Osteocyte (in vitro differentiated cells): Measurements from ENCODE around the gene TNXB. TPM values are rescaled to one million over a fixed set of nuclear protein-coding genes. Genes with fewer than 3 reads are reported as not detected.

ENCODE experiments used
- DNase-seq: peaks from one replicate; pipeline ENCODE4 v3.0.0; 2021; ENCODE audit warnings: mixed read lengths; ENCODE audit not compliant: unreplicated experiment; ENCODE audit errors: extremely low spot score
- H3K27ac Mint-ChIP-seq: one replicate; pipeline ENCODE4 v1.8.0; 2021; ENCODE audit warnings: mild to moderate bottlenecking, mixed read lengths; ENCODE audit not compliant: unreplicated experiment
- H3K27me3 Mint-ChIP-seq: one replicate; pipeline ENCODE4 v1.8.0; 2021; ENCODE audit warnings: mixed read lengths; ENCODE audit not compliant: unreplicated experiment
- H3K36me3 Mint-ChIP-seq: one replicate; pipeline ENCODE4 v1.8.0; 2021; ENCODE audit warnings: mixed read lengths; ENCODE audit not compliant: unreplicated experiment
- H3K4me1 Mint-ChIP-seq: one replicate; pipeline ENCODE4 v1.8.0; 2021; ENCODE audit warnings: mixed read lengths; ENCODE audit not compliant: unreplicated experiment
- H3K4me3 Mint-ChIP-seq: one replicate; pipeline ENCODE4 v1.8.0; 2021; ENCODE audit warnings: mild to moderate bottlenecking, moderate library complexity, mixed read lengths; ENCODE audit not compliant: unreplicated experiment
- H3K9me3 Mint-ChIP-seq: one replicate; pipeline ENCODE4 v1.8.0; 2021; ENCODE audit warnings: mixed read lengths; ENCODE audit not compliant: unreplicated experiment
- total RNA-seq: library from RNA; stranded (reverse); gene quantifications from 2 replicates; pipeline ENCODE4 v1.2.1, GENCODE V29; 2021
- TF ChIP-seq, protein P1 (sequence below): fragments of 200-600 bp; sonication (generic); IDR thresholded peaks from 2 replicates; pipeline ENCODE4 v1.5.0; 2021; ENCODE audit warnings: antibody characterized with exemption, mild to moderate bottlenecking, moderate library complexity

TNXB gene
- total RNA-seq, 1 donor from 2014 or later = 13.9 TPM

DNA sequence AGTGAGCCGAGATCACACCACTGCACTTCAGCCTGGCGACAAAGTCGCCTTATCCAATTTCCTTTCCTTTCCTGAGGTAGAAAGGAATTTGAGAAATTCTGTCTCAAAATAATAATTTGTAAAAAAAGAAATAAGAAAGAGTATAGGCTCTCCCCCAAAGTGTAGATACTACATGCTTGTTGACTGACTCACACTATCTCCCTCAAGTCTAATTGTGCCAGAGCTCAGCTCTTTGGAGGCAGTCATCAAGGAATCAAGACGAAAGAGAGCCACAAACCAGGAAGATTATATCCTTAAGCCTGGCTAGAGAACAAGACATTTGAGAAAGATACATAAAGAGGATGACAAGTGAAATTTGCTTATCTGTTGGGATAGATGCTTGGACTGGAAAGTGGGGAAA lies 24.6 kb upstream of the TNXB start:
- Mint-ChIP-seq H3K36me3 (no peaks in the 10 kb centered on the region), H3K4me1 (peaks cover 20% of the 10 kb centered on the region), H3K27me3 (no peaks in the 10 kb centered on the region), H3K9me3 (no peaks in the 10 kb centered on the region), H3K27ac (peak overlapping the region; percentile 33), H3K4me3 (no peak overlapping the region)
- DNase-seq = no peak
- TF ChIP-seq, protein P1, sequence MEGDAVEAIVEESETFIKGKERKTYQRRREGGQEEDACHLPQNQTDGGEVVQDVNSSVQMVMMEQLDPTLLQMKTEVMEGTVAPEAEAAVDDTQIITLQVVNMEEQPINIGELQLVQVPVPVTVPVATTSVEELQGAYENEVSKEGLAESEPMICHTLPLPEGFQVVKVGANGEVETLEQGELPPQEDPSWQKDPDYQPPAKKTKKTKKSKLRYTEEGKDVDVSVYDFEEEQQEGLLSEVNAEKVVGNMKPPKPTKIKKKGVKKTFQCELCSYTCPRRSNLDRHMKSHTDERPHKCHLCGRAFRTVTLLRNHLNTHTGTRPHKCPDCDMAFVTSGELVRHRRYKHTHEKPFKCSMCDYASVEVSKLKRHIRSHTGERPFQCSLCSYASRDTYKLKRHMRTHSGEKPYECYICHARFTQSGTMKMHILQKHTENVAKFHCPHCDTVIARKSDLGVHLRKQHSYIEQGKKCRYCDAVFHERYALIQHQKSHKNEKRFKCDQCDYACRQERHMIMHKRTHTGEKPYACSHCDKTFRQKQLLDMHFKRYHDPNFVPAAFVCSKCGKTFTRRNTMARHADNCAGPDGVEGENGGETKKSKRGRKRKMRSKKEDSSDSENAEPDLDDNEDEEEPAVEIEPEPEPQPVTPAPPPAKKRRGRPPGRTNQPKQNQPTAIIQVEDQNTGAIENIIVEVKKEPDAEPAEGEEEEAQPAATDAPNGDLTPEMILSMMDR = no peak

DNA sequence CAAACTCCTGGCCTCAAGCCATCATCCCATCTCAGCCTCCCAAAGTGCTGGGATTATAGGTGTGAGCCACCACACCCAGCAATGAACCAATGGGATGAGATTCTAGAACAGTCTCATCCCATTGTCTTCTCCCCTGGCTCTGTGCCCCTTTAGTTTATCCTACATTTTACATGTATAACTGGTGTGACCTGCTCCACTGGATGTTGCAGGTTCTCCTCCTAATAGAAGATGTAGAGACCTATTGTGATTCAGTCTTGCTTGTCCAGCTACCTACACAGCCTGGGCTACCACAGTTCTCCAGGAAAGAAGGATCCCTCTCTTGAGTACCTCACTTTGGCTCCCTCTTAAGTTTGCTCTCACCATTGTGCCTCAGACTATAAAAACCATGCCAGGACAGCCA lies 23.0 kb upstream of the TNXB start:
- no peak for DNase-seq
- H3K27ac Mint-ChIP-seq = no peak overlapping the region

GRCh38 chr6:32131439-32131948 lies 22.4 kb upstream of the TNXB start:
- DNase-seq = no peak
- H3K4me3 Mint-ChIP-seq = peak overlapping the region; percentile 44
- no peaks in the 10 kb centered on the region for H3K36me3 Mint-ChIP-seq
- H3K4me1 Mint-ChIP-seq = peaks cover 35% of the 10 kb centered on the region
- TF ChIP-seq, protein P1 = no peak
- H3K9me3 Mint-ChIP-seq = no peaks in the 10 kb centered on the region
- no peaks in the 10 kb centered on the region for H3K27me3 Mint-ChIP-seq
- H3K27ac Mint-ChIP-seq = no peak overlapping the region

More for the DNA sequence above, 23.0 kb upstream of the TNXB start:
- TF ChIP-seq, protein P1 = no peak
- Mint-ChIP-seq H3K36me3 (no peaks in the 10 kb centered on the region), H3K4me1 (peaks cover 29% of the 10 kb centered on the region), H3K4me3 (no peak overlapping the region), H3K27me3 (no peaks in the 10 kb centered on the region), H3K9me3 (no peaks in the 10 kb centered on the region)

DNA sequence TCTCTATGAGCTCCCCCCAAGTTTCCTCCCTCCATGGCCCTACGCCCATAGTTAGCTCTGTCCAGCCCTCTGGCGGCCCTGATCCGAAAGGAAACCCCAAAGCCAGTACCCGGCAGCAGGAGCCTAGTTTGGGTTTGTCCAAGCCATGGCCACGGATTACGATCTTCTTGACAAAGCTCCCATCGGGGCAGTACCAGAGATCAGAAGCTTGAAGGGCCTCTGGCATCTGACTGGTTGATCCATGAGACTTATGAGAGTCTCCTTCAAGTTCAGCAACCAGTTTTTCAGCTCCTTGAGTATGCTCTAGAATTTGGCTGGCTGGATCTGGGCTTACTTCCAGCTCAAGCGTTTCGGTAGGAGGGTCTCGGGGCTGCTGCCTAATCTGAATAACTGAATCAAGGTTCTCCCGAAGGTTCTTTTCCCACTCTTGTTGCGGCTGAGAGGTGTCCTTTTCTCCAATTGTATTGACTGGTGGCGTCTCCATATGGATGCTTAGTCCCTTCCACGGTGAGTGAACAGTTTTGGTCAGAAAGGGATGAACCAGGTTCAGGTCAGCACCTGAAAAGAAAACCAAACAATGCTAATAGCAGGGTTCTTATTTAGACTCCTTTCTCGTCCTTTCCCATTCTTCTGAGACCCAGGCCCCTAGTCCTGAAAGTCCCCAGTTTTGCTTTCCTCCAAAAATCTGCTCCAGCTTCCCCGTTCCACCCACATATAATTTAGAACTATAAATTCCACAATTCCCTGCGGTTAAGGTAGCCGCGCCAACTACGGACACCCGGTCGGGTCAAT lies 20.4 kb upstream of the TNXB start:
- no peak for DNase-seq
- H3K9me3 Mint-ChIP-seq = no peaks in the 10 kb centered on the region
- H3K4me3 Mint-ChIP-seq = peak overlapping the region; percentile 93
- TF ChIP-seq, protein P1 = no peak
- H3K27ac Mint-ChIP-seq = peak overlapping the region; percentile 100
- peaks cover 40% of the 10 kb centered on the region for H3K4me1 Mint-ChIP-seq
- H3K36me3 Mint-ChIP-seq = peaks cover 6% of the 10 kb centered on the region
- H3K27me3 Mint-ChIP-seq = no peaks in the 10 kb centered on the region

- H3K4me1 Mint-ChIP-seq = peaks cover 40% of the 10 kb centered on the region
- H3K9me3 Mint-ChIP-seq = no peaks in the 10 kb centered on the region
- TF ChIP-seq, protein P1 = no peak
- no peak for DNase-seq
- peak overlapping the region; percentile 99 for H3K4me3 Mint-ChIP-seq
- peak overlapping the region; percentile 100 for H3K27ac Mint-ChIP-seq
- peaks cover 12% of the 10 kb centered on the region for H3K36me3 Mint-ChIP-seq
- H3K27me3 Mint-ChIP-seq = no peaks in the 10 kb centered on the region
Observed at GRCh38 chr6:32128751-32129296, 19.7 kb upstream of the TNXB start.
